HG03103 (cell line): ENCODE measurements around the gene RIMKLB.

Source experiments
- ATAC-seq: cut with Tn5 transposase; IDR thresholded peaks from one replicate; pipeline ENCODE4 v1.9.1; 2021; ENCODE audit warnings: low read depth; ENCODE audit not compliant: unreplicated experiment

RIMKLB gene

GRCh38 chr12:8697476-8698131 is at the start of gene RIMKLB:
Gene RIMKLB (plus strand): TSS chr12:8697991. CDS start chr12:8713867, 15,876 bp downstream.
- ATAC-seq: peak; percentile 78

DNA sequence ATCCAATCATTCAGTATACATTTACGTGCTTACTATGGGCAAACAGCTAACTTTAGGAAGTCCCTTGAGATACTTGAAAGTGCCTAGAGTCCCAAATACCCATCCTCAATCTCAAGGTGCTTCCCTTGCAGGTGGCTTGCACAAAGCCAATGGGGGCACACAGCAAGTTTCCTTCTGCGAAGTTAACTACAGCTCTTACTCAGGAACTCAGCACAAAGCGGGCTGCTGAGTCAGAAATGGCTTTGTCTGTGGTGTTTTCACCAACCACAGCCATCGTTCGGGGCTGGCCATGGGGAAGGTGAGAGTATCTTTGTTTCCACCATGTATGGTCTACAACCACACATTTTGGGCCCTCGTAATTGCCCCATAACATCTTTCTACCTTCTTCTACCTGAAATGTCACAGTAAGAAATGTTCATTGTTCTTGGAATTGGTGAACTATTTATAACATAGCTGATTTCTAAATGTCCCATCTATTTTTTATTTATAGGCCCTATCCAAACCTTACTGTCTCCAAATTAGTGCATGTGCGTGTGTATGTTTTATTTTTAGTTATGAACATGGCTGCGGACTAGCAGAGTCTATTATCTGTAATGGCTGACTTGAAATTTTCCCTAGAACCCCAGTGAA is 49.1 kb upstream of the RIMKLB start:
- ATAC-seq: peak; percentile 68

GRCh38 chr12:8655421-8655820 is 42.4 kb upstream of the RIMKLB start:
- no peak for ATAC-seq

GRCh38 chr12:8658346-8658745 is 39.4 kb upstream of the RIMKLB start:
- no peak for ATAC-seq

DNA sequence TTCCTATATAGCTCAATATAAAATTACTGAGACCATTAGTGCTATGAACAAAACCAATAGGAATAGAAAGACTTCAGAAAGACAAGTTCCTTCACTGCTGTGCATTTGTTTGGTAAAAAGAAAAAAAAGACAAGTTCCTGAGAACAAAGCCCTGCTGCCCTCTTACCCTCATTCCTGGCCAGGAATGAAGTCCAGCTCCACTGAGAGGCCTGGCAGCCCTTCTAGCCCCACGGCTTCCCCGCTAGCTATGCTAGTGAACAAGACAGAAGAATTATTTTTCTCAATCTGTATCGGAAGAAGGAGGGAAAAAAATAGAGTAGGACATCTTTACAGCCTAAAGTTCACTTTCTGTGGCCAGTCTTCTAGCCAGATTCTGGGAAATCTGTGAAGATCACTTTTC is 36.8 kb upstream of the RIMKLB start:
- no peak for ATAC-seq

DNA sequence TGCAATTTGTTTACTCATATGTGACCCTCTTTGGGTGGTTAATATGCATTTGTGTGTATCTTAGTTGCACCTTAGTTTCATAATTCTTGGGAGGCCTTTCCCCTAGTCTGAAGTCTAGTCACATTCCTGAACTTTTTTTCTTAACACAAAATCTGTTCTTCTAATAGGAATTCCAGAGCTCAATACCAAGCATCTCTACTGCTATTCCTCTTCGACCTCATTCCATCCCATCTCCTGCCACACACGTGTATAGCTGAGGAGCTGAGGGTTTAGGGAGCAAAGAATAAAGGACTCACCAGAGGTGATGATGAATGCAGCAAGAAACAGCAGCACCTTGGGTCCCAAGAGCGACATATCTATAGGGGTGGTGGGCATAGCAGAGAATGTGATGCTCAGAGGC is 36.0 kb upstream of the RIMKLB start:
- no peak for ATAC-seq

DNA sequence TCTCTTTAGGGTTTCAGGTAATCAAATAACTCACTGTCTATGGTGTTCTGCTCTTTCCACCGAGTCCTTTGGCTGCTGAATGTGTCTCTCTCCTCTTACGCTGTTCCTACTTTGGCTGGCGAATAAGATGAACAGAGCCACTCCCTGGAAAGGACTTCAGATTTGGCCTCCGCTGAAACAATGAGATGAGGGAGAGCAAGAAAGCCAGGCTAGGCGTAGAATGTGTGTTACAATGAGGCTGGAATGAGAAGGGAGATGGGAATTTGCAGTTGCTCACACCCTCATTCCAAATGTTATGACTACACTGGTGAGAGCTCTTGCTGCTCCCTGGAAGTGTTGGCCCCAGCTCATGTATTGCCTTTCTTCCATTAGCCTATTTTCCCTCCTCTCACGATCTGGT is 35.2 kb upstream of the RIMKLB start, which contains the start of gene MFAP5:
Gene MFAP5, minus strand, starts transcription at position 234 of the 400 bp plus-strand sequence. CDS start 722 bp downstream, outside the sequence.
- ATAC-seq: no peak

DNA sequence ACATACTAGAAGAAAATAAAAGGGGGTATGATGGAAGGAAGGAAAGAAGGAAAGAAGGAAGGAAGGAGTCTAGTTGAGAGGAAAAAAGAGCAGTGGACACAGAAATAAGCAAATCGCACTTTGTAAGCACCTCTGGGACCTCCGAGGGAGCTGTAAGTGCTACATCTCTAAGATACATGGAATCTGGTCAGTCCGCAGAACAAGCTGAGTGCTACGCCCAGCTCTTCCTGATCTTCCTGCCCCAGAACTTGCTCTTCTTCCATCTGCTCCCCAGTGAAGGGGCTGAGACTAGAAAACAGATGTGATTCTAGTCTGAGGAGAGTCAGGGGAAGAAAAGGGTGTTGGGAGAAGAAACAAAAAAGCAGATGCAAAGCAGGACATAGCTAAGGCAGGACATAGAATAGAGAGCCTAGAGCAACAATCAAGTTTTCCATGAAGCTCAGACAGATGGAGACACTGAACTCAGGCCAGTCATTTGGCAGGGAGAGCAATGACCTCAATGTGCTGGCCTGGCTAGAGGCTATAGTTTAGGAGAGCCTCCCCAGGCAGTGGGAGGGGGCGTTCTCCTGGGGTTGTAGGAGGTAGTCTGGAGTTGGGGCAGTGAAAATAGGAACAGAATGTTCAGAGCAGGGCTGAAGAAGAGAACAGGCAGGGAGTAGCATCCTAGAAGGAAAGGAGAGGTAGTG is 33.4 kb upstream of the RIMKLB start:
- no peak for ATAC-seq

GRCh38 chr12:8665759-8666158 is 32.0 kb upstream of the RIMKLB start:
- no peak for ATAC-seq

- ATAC-seq: no peak
Observed at GRCh38 chr12:8667270-8667669, 30.5 kb upstream of the RIMKLB start.

DNA sequence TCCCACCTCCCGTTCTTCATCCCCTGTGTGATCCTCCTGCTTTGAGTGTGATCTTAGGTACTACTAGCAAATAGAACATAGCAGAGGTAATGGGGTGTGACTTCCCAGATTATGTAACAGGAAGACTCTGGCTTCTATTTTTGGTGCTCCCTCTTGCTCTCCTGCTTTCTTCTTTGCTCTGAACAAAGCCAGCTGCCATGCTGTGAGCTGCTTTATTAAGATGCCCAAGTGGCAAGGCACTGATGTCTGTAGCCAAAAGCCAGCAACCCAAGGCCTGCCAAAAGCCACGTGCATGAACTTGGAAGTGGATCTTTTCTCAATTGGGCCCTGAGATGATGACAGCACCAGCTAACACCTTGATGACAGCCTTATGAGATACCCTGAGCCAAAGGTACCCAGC is 29.4 kb upstream of the RIMKLB start:
- ATAC-seq: no peak

GRCh38 chr12:8672381-8672780 is 25.4 kb upstream of the RIMKLB start:
- ATAC-seq: no peak

DNA sequence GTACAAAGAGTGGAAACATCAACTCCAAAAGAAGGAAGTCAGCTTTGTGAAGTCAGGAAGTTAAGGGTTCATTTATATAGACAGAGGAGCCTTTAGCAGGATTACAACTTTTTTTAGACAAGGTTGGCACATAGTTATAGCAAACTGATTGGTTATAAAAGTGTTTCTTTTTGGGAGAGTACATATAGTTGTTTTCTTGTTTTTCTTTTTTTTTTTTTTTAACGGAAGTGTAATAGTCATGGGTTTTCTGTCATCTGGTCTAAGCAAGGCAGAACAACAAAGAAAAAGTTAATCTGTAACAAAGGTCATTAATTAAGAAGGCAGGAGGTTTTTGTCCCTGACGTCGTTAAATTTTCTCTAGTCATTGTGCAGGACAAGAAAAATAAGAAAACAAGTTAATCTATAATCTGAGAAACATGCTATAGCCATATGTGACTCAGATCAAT is 22.2 kb upstream of the RIMKLB start:
- ATAC-seq: no peak

- ATAC-seq: no peak
Observed at GRCh38 chr12:8676651-8677050, 21.1 kb upstream of the RIMKLB start.

DNA sequence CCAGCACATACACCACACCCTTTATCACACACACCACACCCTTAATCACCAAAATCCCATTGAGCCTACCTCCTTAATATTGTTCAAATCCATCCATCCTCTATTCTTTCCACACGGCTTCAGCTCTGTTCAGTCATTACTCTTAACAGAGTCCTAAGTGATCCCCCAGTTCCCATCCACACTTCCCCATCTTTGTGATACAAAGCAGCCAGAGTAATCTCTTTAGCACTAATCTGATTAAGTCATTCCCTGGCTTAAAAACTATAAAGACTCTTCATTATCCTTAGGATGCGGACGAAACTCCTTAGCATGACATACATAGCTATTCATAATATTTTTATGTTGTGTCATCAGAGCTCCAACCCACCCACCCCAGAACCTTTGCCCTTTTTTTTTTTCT is 20.4 kb upstream of the RIMKLB start:
- no peak for ATAC-seq

DNA sequence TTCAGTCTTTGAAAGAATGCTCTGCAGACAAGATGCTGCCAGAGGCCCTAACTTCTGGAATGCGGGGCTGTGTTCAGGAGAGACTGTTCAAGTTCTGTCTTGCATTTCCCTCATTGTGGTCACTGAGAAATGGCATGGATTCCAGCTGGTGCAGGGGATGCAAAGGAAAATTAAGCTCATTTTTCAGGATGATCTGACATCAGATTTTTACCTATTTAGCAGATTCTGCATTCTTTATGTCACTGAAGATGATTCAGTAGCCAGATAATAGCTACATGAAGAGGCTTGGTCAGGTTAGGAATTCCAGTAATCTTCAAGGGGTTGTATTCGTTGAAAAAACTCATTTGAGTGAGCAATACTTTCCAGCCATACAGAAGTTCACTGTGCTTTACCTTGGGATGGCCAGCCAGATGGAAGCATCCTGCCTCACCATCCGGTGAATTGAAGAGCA is 19.1 kb upstream of the RIMKLB start:
- ATAC-seq: no peak

DNA sequence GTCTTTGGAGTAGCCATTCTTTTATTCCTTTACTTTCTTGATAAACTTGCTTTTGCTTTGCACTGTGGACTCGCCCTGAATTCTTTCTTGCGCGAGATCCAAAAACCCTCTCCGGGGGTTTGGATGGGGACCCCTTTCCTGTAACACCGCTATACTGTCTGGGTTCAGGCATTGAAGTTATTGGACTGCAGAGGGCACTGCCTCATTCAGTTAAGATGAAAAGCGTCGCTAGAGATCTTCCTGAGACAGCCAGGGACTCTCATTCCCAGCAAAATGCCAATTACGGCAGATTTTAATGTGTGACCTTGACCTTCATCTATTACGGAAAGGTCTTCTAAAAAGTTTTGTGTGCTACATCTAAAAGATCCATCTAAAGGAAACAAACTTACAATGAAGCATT is 17.3 kb upstream of the RIMKLB start:
- ATAC-seq: no peak

GRCh38 chr12:8681129-8681884 is 16.5 kb upstream of the RIMKLB start:
- no peak for ATAC-seq

DNA sequence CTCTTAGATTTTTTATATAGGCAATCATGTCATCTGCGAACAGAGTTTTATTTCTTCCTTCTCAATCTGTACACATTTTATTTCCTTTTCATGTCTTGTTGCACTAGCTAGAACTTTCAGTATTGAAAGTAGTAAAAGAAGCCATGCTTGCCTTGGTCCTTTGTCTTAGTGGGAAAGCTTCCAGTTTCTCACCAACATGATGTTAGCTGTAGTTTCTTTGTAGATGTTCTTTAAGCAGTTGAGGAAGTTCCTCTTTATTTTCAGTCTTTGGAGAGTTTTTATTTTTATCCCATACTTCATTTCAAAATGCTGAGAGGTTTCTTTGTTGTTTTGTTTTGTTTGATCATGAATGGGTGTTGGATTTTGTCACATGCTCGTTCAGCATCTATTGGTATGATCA is 12.7 kb upstream of the RIMKLB start:
- ATAC-seq: no peak

GRCh38 chr12:8687846-8688601 is 9.8 kb upstream of the RIMKLB start:
- ATAC-seq: no peak
